B cell (primary cell): ENCODE measurements around the gene MRPS27. TPM values are rescaled to one million over a fixed set of nuclear protein-coding genes. Genes with fewer than 3 reads are reported as not detected.

ENCODE experiments used
- ATAC-seq: fragments of 200-7000 bp; cut with Tn5 transposase; one replicate; pipeline ENCODE4 v1.10.0; 2021; ENCODE audit warnings: low read depth, mild to moderate bottlenecking, moderate number of reproducible peaks, moderate library complexity
- CTCF ChIA-PET: fragments of 350-600 bp; sonication (Branson Sonifier 250); formaldehyde crosslinking; loops from one replicate; lab custom pipeline; 2021; ENCODE audit warnings: antibody characterized with exemption, inconsistent platforms; lab: Charles Lee
- POLR2A ChIA-PET: fragments of 350-600 bp; sonication (Branson Sonifier 250); formaldehyde crosslinking; loops from one replicate; lab custom pipeline; 2021; ENCODE audit warnings: antibody characterized with exemption; lab: Charles Lee
- DNase-seq: peaks from one replicate; pipeline ENCODE4 v3.0.0; 2013
- H2AFZ ChIP-seq: 2 replicates; pipeline ENCODE4 v1.6.1; 2012; ENCODE audit warnings: mild to moderate bottlenecking, low read depth, low read length; ENCODE audit not compliant: insufficient read depth, poor library complexity, severe bottlenecking
- H3K27ac ChIP-seq, 2 donors: 1 replicate in 1 of 2; 2 replicates in 1 of 2; pipeline ENCODE4 v1.5.1; 2012 to 2013; ENCODE audit warnings: low read length in 2 of 2, mild to moderate bottlenecking in 2 of 2, moderate library complexity in 1 of 2
- H3K27me3 ChIP-seq, 4 experiments: fragments of 200-600 bp in 1 of 4; sonication (generic) in 1 of 4; replicated peaks in 1 of 4; 1 replicate in 2 of 4; 2 replicates in 2 of 4; pipeline versions ENCODE4 v1.6.1 to v1.7.0; 2013 to 2016; ENCODE audit warnings: low read length in 3 of 4, mild to moderate bottlenecking in 2 of 4, mixed read lengths in 1 of 4, moderate library complexity in 1 of 4; ENCODE audit not compliant: insufficient read depth in 4 of 4, control insufficient read depth in 3 of 4; ENCODE audit errors: control extremely low read depth in 1 of 4
- H3K36me3 ChIP-seq, 2 experiments: replicated peaks in 1 of 2; 1 replicate in 1 of 2; 2 replicates in 1 of 2; pipeline versions ENCODE4 v1.6.1 to v1.7.1; 2013; ENCODE audit warnings: low read length in 1 of 2; ENCODE audit not compliant: insufficient read depth in 2 of 2, control insufficient read depth in 1 of 2; ENCODE audit errors: control extremely low read depth in 1 of 2, extremely low read depth in 1 of 2
- H3K4me1 ChIP-seq, 2 donors: fragments of 200-600 bp in 1 of 2; sonication (generic) in 1 of 2; 1 replicate in 1 of 2; 2 replicates in 1 of 2; pipeline versions ENCODE4 v1.5.1 to v1.6.1; 2013 to 2017; ENCODE audit warnings: low read length in 2 of 2; ENCODE audit not compliant: control insufficient read depth in 2 of 2, insufficient read depth in 2 of 2
- H3K4me2 ChIP-seq: replicated peaks from 2 replicates; pipeline ENCODE3; 2012; ENCODE audit warnings: mild to moderate bottlenecking, low read depth, low read length; ENCODE audit not compliant: poor library complexity, severe bottlenecking
- H3K4me3 ChIP-seq, 5 experiments: fragments of 200-600 bp in 1 of 5; sonication (generic) in 1 of 5; 1 replicate in 3 of 5; 2 replicates in 2 of 5; pipeline versions ENCODE4 v1.5.1 to v1.7.0; 2011 to 2016; ENCODE audit warnings: low read length in 4 of 5, mild to moderate bottlenecking in 4 of 5, low read depth in 2 of 5, control low read depth in 1 of 5, moderate library complexity in 1 of 5; ENCODE audit not compliant: insufficient read depth in 1 of 5; ENCODE audit errors: control extremely low read depth in 1 of 5, extremely low read depth in 1 of 5
- H3K79me2 ChIP-seq: fragments of 200-600 bp; sonication (generic); one replicate; pipeline ENCODE4 v1.6.0; 2016; ENCODE audit warnings: low read length; ENCODE audit not compliant: control insufficient read depth, insufficient read depth
- H3K9ac ChIP-seq: fragments of 200-600 bp; sonication (generic); 2 replicates; pipeline ENCODE4 v1.6.1; 2017; ENCODE audit warnings: mild to moderate bottlenecking, low read length, moderate library complexity
- H3K9me3 ChIP-seq, 3 donors: one replicate each; pipeline versions ENCODE4 v1.6.1 to v1.7.1; 2013; ENCODE audit warnings: low read length in 2 of 3; ENCODE audit not compliant: control insufficient read depth in 2 of 3, insufficient read depth in 1 of 3; ENCODE audit errors: control extremely low read depth in 1 of 3
- H4K20me1 ChIP-seq: 2 replicates; pipeline ENCODE4 v1.6.0; 2012; ENCODE audit warnings: mild to moderate bottlenecking, low read length; ENCODE audit not compliant: insufficient read depth, control insufficient read depth, poor library complexity, severe bottlenecking
- H3K27ac Mint-ChIP-seq: one replicate; pipeline ENCODE4 v1.8.0; 2021; ENCODE audit warnings: mixed read lengths
- H3K27me3 Mint-ChIP-seq: one replicate; pipeline ENCODE4 v1.8.0; 2021; ENCODE audit warnings: mixed read lengths
- H3K4me1 Mint-ChIP-seq: one replicate; pipeline ENCODE4 v1.8.0; 2021; ENCODE audit warnings: mixed read lengths
- H3K4me3 Mint-ChIP-seq: one replicate; pipeline ENCODE4 v1.8.0; 2021; ENCODE audit warnings: mixed read lengths
- H3K9me3 Mint-ChIP-seq: one replicate; pipeline ENCODE4 v1.8.0; 2022; ENCODE audit warnings: mixed read lengths; ENCODE audit not compliant: insufficient read depth
- EZH2 ChIP-seq: IDR thresholded peaks from 2 replicates; pipeline ENCODE4 v1.6.1; 2012; ENCODE audit warnings: borderline replicate concordance, low read depth, mild to moderate bottlenecking, moderate library complexity, low read length; ENCODE audit not compliant: insufficient read depth, poor library complexity, severe bottlenecking
- WGBS: methylation state at CpG from one replicate; pipeline ENCODE4 v1.1.5; 2013; ENCODE audit warnings: missing lambda C conversion rate; ENCODE audit not compliant: insufficient coverage; 5-methylcytosine and 5-hydroxymethylcytosine counted together
- intact Hi-C: fragments of 100-400 bp; cut with micrococcal nuclease; formaldehyde crosslinking; loops from one replicate; pipeline ENCODE4 v1.10.0; 2022
- polyA plus RNA-seq: library from polyadenylated mRNA; depleted of rRNA; stranded (reverse); fragments of >200 nt; gene quantifications from 2 replicates; pipeline ENCODE4 v1.2.3, GENCODE V29; 2012
- total RNA-seq, 2 donors: library from RNA; stranded (reverse); fragments of 120-200 nt in 1 of 2; gene quantifications; 1 replicate in 1 of 2; 2 replicates in 1 of 2; pipeline versions ENCODE4 v1.2.3 to v1.2.4, GENCODE V29; 2013 to 2022
- TF ChIP-seq, protein P1 (sequence below): fragments of 200-600 bp; IDR thresholded peaks from one replicate; pipeline ENCODE4 v1.8.0; 2022; ENCODE audit warnings: antibody characterized with exemption, mild to moderate bottlenecking

The MRPS27 gene
- total and polyA plus RNA-seq, 2 donors (not counting 1 experiment from before 2014, with no cell fraction given) = 33.4 to 58.3 TPM

DNA sequence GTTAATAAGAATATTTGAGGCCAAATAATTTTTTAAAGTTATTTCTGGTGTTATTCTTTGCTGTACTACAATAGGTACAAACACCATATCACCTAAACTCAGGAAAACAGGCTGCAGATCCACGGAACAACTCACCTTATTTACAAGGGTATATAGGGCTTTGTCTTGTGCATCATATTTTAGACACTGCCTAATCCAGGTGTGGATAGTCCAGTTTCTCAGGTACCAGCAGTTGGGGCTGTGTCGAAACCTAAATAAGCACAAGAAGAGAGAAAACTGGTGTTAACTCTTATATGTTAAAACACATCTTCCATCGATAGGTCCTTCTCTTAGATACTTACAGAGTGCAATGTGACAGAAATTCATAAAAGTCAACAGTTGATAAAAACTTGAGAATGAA, 82.2 kb downstream of the MRPS27 start:
- no peak overlapping the region for H3K27ac ChIP-seq
- CTCF ChIA-PET = no interaction called here
- H4K20me1 ChIP-seq = no peaks in the 10 kb centered on the region
- peaks cover 9 to 33% of the 10 kb centered on the region in 2 experiments for H3K36me3 ChIP-seq
- no peak for TF ChIP-seq EZH2
- TF ChIP-seq, protein P1, sequence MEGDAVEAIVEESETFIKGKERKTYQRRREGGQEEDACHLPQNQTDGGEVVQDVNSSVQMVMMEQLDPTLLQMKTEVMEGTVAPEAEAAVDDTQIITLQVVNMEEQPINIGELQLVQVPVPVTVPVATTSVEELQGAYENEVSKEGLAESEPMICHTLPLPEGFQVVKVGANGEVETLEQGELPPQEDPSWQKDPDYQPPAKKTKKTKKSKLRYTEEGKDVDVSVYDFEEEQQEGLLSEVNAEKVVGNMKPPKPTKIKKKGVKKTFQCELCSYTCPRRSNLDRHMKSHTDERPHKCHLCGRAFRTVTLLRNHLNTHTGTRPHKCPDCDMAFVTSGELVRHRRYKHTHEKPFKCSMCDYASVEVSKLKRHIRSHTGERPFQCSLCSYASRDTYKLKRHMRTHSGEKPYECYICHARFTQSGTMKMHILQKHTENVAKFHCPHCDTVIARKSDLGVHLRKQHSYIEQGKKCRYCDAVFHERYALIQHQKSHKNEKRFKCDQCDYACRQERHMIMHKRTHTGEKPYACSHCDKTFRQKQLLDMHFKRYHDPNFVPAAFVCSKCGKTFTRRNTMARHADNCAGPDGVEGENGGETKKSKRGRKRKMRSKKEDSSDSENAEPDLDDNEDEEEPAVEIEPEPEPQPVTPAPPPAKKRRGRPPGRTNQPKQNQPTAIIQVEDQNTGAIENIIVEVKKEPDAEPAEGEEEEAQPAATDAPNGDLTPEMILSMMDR = no peak
- ATAC-seq = no peak
- no peaks in the 10 kb centered on the region for H3K27me3 Mint-ChIP-seq
- no peaks in the 10 kb centered on the region for H3K9me3 Mint-ChIP-seq
- no peak overlapping the region for H3K4me2 ChIP-seq
- no peak overlapping the region for H3K4me3 Mint-ChIP-seq
- H3K9ac ChIP-seq = no peak overlapping the region
- intact Hi-C loops = no loop called here
- WGBS = no CpG with 5 or more reads among the region's 3 CpGs
- no peak overlapping the region for H2AFZ ChIP-seq
- no peaks in the 10 kb centered on the region for H3K9me3 ChIP-seq
- H3K27ac Mint-ChIP-seq = no peak overlapping the region
- H3K4me3 ChIP-seq = no peak overlapping the region
- no peak for DNase-seq
- H3K79me2 ChIP-seq = no peaks in the 10 kb centered on the region
- no peaks in the 10 kb centered on the region for H3K27me3 ChIP-seq
- peaks cover 12% of the 10 kb centered on the region for H3K4me1 Mint-ChIP-seq
- H3K4me1 ChIP-seq = no peaks in the 10 kb centered on the region
- POLR2A ChIA-PET = no interaction called here

DNA sequence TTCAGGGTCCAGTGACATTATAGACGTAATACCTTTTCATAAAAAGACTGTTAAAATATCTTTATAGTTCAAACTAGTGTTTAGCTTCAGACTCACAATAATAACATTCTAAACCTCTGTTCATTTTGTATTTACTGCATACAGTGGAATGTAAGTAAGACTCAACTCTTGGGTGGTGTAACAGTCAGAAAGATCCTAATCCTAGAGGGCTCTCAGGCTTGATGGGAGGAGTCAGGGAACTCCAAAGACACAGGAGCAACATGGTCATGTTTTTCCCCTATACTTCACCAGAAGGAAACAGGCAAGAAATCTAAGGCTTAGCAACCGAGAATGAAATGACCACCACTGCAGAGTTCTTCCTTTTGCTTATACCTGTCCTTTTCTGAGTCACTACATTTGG, 82.6 kb downstream of the MRPS27 start:
- peaks cover 9 to 38% of the 10 kb centered on the region in 2 experiments for H3K36me3 ChIP-seq
- POLR2A ChIA-PET = no interaction called here

More for the DNA sequence above, 82.6 kb downstream of the MRPS27 start:
- TF ChIP-seq EZH2 = no peak
- TF ChIP-seq, protein P1 = no peak
- no peak for DNase-seq
- no peak overlapping the region for H3K27ac Mint-ChIP-seq
- Histone ChIP-seq H3K9me3 (no peaks in the 10 kb centered on the region), H2AFZ (no peak overlapping the region), H3K4me1 (no peaks in the 10 kb centered on the region), H3K27ac (no peak overlapping the region), H3K79me2 (no peaks in the 10 kb centered on the region), H3K27me3 (no peaks in the 10 kb centered on the region), H3K4me2 (no peak overlapping the region), H3K9ac (no peak overlapping the region), H3K4me3 (no peak overlapping the region), H4K20me1 (no peaks in the 10 kb centered on the region)
- H3K4me3 Mint-ChIP-seq = no peak overlapping the region
- H3K9me3 Mint-ChIP-seq = no peaks in the 10 kb centered on the region
- H3K27me3 Mint-ChIP-seq = no peaks in the 10 kb centered on the region
- ATAC-seq = no peak
- intact Hi-C loops = no loop called here
- no CpG with 5 or more reads among the region's 2 CpGs for WGBS
- H3K4me1 Mint-ChIP-seq = peaks cover 17% of the 10 kb centered on the region
- CTCF ChIA-PET = no interaction called here
